ENCODE measurements around the gene GNB1.
"Not testable (repeated sequence)": the region's sequence is repeated elsewhere in the genome, so short reads cannot be mapped to it uniquely, and the experiment has no call there.

GNB1 gene

GRCh38 chr1:1758692-1759455 is 132.0 kb downstream of the GNB1 start:
- no peak for DNase-seq

- DNase-seq, result no peak
Observed at GRCh38 chr1:1758059-1758621, 132.7 kb downstream of the GNB1 start.

- DNase-seq, result no peak
Observed at GRCh38 chr1:1757422-1758058, 133.3 kb downstream of the GNB1 start.

GRCh38 chr1:1756661-1757421 is 134.0 kb downstream of the GNB1 start:
- no peak for DNase-seq

- no peak for DNase-seq
Observed at GRCh38 chr1:1755852-1756251, 135.0 kb downstream of the GNB1 start.

DNA sequence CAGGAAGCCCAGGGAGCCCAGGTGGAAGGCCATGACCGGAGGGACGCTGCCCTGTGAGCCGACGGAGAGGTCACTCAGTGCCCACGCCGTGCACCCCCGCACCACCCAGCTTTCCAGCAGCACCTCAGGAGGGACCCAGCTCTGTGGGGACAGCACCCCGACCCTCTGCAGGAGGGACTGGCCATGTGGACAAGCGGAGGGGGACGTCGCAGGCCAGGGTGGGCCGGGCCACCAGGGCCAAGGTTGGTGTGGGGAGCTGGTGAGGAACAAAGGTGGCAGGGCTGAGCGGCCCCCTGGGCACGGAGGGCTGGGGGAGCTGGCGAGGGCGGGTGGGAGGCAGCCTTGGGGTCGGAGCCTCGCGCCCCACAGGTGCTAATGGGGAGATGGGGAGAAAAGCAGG is 135.5 kb downstream of the GNB1 start:
- DNase-seq, result no peak

- DNase-seq, result no peak
Observed at GRCh38 chr1:1754051-1754815, 136.7 kb downstream of the GNB1 start.

GRCh38 chr1:1753607-1754005 is 137.3 kb downstream of the GNB1 start:
- DNase-seq, result no peak

GRCh38 chr1:1752636-1753606 is 138.0 kb downstream of the GNB1 start:
- DNase-seq, result no peak

DNA sequence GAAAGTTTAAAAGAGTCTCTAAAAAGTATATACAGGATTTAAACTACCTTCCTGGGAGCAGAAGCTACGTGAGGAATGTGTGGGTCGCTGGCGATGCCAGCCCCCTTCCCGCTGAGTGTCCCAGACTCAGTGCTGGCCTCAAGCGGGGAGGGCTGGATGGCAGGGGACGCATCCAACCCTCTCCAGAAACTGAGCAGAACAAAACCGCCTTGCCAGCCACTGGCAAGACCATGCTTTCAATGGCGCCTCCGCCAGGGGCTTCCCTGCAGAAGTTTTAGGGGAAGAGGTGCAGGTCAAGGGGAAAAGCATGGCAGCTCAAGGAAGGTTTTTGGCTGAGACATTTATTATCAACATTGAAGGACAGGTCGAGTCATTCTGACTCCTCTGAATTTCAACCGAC is 138.7 kb downstream of the GNB1 start:
- no peak for DNase-seq

DNA sequence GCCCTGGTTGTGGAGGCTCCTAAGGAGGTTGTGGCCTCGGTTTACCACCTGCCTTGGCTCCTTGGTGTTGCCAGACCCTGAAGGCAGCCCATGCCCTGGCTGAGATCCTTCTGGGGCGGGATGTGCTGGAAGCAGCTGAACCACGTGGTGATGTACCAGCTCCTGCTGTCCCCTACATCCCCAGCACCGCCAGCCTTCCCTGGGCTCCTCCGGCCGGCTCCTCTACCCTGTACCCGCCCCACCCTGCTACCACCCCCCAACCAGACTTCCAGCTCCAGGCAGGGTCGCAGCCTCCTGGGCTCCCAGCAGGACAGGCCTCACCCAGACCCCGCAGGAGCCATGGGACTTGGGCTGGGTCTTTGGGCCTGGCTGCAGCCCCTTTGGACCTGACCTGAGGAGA is 140.9 kb downstream of the GNB1 start:
- not testable (repeated sequence) for DNase-seq

GRCh38 chr1:1748686-1749321 is 142.1 kb downstream of the GNB1 start:
- no peak for DNase-seq

GRCh38 chr1:1746566-1746909 is 144.3 kb downstream of the GNB1 start:
- DNase-seq, result not testable (repeated sequence)

DNA sequence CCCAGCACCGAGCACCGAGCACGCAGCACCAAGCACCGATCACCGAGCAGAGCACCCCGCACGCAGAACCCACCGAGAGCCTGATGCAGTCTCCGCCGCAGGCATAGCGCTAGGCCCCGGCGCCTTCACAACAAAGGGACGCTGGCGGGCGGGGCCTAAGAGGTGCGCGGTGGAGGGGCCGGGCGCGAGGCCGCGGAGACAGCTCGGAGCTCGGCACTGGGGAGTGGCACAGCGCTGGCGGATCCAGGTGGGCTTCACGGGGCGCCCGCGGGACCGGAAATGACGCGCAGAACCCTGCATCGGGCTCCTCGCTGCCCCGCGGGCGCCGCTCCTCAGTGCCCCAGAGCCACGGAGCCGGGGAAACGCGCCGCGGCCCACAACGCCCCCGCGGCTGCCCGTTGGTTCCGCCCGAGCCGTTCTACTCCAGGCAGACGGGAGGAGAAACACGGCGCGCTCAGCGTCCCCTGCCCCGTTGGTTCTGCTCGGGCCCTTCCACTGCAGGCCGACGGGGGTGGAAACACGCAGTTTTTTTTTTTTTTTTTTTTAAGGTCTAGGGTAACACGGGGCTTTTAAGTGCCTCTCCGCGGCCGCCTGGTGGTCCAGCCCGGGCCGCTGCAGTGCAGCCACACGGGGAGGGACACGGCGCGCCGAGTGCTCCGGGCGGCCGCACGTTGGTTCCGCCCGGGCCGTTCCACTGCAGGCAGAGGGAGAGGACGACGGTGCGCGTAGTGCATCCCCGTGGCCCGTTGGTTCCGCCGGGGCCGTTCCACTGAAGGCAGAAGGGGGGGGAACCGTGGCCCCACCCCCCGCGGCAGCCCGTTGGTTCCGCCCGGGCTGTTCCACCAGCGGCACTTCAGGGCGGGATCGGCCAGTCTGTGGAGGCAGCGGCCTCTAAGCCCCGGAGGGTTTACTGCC is 145.0 kb downstream of the GNB1 start:
- DNase-seq, result not testable (repeated sequence)

GRCh38 chr1:1742529-1742928 is 148.4 kb downstream of the GNB1 start:
- DNase-seq, result not testable (repeated sequence)

DNA sequence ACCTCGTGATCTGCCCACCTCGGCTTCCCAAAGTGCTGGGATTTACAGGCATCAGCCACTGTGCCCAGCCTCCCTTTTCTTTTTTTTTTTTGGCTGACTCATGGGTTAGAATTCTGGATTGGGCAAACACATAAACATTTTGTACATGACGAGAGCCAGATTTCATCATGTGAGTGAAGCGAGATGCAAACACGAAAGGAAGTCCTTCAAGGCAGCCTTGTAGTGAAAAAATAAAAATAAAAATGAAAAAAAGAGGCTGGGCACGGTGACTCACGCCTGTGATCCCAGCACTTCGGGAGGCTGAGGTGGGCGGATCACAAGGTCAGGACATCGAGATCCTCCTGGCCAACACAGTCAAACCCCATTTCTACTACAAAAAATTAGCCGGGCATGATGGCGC is 149.9 kb downstream of the GNB1 start:
- not testable (repeated sequence) for DNase-seq

- not testable (repeated sequence) for DNase-seq
Observed at GRCh38 chr1:1738799-1739337, 152.0 kb downstream of the GNB1 start.

GRCh38 chr1:1737675-1738590 is 153.0 kb downstream of the GNB1 start:
- not testable (repeated sequence) for DNase-seq

Measured in femur (tissue), 1 donor.